Head of caudate nucleus (tissue), 42 donors: ENCODE data around the gene CD47.

ENCODE experiments used
- DNase-seq, 42 donors: peaks; one replicate each; pipeline versions ENCODE4 v3.0.0 to v3.0.0-alpha.2; 2020 to 2021; ENCODE audit warnings: mixed read lengths in 7 of 42
- intact Hi-C: fragments of 100-400 bp; cut with DNase I; formaldehyde crosslinking; loops from one replicate; pipeline ENCODE4 v1.15.0; 2022

CD47 gene

DNA sequence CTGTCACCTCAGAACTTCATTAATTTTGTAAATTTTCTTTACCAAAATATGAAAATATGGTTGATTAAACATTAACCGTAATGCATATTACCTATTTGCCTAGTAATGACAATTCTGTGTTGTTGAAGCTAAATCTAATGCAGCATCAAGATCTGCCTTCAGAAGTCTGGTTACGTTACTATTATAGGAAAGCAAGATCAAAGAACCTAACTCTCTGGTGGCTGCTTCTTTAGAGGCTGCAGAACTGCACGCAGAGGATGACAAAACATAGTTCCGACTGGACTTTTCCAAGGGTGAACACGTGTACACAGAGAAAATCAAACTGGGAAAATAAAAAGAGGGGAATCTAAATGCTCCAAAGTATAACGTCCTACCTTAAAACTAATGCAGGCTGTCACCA lies 20.5 kb downstream of the CD47 start:
- DNase-seq, result no peak
- intact Hi-C loops, result no loop called here

DNA sequence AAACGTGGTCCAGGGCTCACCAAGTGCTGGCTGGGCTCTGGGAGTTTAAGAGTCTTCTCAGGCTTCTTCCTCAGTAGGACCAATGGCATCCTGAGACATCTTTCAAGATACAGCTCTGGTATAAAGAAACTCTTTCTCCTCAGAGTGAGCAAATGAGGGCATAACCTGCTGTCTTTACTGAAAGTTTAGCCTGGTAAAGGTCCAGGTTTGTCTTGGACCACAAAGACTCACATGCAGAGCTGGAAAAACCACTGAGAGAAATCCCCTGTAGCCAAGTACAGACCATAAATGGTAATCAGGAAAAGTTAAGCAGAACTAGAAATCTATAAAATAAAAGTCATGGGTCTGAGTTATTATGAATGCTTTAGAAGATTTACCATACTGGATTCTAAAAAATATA lies 23.1 kb downstream of the CD47 start:
- no peak for DNase-seq

DNA sequence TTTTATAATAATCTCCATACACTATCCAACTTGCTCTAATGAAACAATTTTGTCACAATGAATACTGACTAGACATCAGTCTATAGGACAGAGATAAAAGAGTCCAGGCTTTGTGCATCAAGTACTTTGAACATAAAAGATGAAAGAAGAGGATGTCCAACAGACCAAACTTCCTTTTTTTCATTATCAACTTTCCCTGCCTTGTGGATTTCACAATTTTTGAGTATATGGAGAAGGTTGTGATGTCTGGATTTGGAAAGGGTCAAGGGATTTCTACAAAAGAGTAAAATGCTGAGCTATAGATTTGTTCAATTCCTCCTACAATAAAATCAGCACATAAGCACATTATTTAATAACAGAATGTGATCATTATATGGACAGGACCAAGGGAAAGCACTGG lies 25.7 kb downstream of the CD47 start:
- intact Hi-C loops, result no loop called here
- no peak for DNase-seq

More for the DNA sequence above, 23.1 kb downstream of the CD47 start:
- intact Hi-C loops, result no loop called here

DNA sequence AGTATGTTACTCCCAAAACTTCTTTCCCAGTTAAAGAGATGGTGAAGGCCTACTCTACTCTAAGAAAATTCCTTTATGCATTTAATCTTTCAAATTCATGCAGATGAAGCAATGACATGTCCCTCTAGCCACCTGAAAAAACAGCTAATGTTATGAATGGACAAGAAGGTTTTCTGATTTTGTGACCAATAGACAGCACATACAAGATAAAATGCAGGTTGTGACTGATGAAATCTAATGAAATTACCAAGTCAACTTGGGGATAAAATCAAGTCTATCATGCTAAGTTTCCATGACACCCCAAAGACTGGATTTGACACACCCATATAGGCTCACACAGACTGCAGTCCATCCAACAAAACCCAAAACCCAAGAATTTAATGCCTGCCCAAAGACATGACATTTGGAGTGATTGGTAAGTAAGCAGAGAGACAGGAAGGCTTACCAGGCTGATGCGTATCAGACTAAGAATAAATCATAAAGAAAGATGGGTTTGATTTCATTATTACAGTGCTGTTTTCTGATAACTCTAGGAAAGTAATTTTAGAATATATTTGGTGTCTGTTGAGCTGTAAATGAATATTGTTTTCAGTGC lies 26.4 kb downstream of the CD47 start:
- DNase-seq, result no peak
- intact Hi-C loops, result no loop called here

DNA sequence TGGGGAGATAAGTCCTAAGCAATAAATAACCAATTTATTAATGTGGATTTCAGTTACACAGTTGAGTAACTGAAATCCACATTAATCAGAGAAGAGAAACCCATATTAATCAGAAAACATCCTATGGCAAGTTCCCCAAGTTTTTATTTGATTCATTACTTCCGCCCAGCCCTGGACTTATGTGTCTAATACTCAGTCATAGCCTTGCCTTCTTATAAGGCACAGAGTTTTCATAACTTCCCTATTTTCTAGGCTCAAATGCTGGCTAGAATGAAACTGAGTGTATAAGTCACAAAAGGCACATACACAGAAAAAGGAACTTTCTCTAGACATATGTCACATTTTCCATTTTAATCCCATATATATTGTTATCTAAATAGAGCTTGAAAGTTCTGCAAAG lies 28.8 kb downstream of the CD47 start:
- intact Hi-C loops, result no loop called here
- DNase-seq, result no peak

DNA sequence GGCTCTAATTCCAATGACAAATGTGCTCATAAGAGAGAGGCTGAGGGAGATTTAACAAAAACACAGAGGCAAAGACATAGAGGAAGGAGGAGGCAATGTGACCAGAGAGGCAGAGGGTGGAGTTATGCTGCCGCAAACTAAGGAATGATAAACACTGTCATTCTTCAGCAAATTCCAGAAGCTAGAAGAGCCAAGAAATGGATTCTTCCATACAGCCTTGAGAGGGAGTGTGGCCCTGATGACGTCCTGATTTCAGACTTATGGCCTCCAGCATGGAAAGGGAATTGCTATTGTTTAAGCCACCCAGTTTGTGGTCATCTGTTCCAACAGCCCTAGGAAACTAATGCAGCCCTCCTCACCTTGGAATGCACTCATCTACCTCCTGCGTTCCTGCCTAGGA lies 30.5 kb downstream of the CD47 start:
- intact Hi-C loops, result no loop called here

DNA sequence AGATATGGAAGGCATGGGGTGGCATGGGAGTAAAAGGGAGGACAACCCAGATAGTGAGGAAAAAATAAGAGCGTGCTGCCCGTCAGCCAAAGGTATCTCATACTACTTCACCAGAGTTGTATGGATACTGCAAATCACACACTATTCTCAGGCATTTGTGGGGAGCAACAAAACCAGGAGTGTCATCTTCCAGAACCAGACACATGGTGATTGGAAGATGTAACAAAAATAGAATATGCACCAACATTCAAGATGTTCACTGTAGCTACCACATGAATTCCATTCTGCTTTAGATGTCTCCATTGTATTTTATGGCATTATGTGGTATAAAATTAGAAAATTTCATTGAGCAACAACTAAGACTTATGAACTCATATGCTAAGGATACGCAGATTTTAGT lies 34.9 kb downstream of the CD47 start:
- intact Hi-C loops, result no loop called here
- DNase-seq, result no peak

More for the DNA sequence above, 30.5 kb downstream of the CD47 start:
- no peak for DNase-seq

DNA sequence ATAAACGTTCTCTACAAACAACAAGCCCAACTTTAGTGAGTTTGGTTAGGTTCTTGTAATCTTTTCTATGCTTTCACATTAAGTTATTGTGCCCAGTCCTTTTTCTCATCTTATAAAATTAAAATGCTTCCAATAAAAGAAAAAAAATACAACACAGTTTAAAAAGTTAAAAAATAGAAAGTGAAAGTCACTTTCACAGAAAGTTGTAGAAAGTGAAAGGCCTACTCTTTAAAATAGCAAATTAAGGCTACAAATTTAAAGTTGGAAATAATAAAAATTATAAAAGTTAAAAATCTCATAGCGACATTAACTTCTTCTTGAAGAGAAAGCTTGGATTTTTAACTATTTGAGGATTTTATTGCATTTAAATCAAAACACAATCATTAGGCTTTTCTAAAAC lies 35.9 kb downstream of the CD47 start:
- no peak for DNase-seq
- intact Hi-C loops, result no loop called here

DNA sequence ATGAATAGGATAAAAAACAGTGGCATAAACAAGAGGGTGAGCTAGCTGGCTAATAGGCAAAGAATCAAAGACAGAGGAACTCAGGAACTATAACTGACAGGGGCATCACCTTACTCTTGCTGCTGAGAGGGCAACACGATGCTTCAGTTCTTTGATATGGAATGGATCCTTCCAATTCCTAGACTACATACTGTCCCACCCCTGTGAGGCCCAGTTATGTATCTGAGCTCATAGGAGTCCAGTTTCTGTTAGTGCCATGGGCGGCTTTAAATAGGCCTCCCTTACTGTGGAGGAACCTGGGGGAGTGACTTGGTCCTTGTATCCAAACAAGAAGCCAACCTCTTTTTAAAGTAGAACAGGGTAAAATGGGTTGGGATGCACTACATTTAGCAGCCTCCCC lies 37.3 kb downstream of the CD47 start:
- intact Hi-C loops, result no loop called here
- DNase-seq, result no peak

DNA sequence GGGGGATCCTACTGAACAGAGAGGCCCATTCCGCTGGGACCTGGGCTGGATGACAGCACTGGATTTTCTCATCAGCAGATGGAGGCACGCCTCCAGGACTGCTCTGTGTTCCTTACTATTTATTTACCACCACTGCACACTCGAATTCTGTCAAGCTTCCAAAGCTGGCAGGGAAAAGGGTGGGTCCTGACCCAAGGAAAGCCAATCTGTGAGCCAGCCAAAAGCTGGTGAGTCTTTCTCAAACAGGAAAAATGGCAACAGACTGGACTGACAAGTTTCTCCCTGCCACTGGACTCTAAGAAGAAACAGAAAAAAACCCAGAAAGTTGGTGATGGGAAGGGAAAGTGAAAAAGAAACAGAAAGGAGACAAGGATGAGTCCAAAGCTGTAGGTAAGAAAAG lies 37.8 kb downstream of the CD47 start:
- no peak for DNase-seq
- intact Hi-C loops, result no loop called here

DNA sequence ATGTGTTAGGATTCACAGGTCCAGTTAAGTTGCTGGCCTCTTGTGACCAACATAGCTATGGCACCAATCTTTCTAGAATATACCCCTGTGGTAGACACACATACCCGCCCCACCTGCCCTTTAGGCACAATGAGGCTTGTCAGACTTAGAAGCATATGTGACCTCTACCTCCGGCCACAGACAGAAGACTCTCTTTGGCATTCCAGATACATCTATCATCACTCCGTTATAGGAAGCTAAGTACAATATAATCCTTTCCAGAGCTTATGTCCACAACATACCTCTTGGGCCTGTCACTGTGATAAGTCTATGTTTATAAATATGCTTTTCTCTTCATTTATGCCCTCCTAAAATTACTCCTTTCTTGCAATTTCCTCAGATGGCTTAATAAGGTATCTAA lies 39.8 kb downstream of the CD47 start:
- no peak for DNase-seq
- intact Hi-C loops, result no loop called here

DNA sequence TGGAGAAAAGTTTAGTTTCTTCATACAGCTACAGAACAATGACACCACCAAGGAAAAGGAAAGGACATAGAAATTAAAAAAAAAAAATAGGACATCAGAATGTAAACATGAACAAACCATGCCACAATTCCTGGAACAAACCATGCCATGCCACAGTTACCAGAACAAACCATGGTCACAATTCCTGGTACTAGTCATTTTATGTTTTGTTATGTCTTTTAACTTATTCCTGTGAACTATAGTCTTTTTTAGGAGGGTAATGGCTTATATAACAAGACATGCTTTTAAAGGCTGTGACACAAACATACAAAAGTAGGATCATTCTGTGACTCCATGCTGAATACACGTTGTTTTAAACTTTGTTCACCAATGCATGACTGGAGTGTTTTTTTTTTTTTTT lies 42.8 kb downstream of the CD47 start:
- no peak for DNase-seq
- intact Hi-C loops, result no loop called here

DNA sequence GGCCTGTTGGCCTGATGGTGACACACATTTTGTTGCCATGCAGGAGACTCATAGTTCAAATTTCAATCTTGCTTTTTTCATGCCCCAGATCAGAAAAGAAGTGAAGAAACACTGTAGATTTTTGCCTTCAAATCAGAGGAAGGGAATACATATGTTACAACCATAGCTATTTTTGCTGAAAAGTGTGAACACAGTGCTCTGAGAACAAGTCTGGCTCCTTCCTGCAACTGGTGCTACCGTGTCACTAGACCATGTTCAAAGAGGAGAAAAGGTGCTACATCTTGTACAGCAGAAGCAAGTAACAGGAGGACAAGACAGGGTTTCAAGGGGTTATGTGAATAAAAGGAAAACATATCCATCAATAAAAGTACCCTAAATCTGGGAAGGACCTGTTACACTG lies 44.6 kb downstream of the CD47 start:
- intact Hi-C loops, result no loop called here
- DNase-seq, result no peak

DNA sequence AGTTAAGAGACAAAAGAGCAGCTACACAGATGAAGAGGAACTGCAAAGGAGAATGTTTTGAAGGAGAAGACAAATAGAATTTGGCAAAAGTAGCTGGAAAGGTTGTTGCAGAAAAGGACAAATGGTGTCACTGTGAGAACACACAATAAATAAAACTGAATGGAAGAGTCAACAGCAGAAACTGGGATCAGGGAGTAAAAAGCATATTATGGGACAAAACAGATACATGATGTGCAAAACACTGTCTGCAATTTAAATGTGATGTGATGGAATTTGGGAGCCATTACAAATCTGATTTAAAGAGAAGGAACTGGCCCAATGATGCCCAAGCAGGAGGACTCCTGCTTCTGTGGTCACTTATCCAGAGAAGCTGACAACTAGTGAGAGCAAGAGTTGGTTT lies 46.1 kb downstream of the CD47 start:
- no peak for DNase-seq

DNA sequence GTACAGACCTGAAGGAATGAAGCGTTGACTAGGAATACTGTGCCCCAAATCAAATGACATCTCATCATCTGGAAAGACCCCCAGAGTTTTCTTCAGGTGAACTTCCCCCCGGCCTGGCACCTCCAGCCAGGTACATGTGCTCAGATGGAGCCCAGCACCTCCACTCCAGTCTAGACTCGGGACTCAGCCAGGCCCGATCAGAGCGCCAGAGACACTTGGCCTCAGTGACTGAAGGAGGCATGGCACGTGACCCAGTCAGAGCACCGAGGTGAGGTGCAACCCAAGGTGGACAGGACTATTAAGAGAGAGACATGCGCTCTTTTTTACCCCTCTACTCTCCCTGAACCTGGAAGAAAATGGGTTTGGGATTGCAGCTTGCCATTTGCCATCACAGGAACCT lies 48.5 kb downstream of the CD47 start:
- intact Hi-C loops, result no loop called here
- DNase-seq, result no peak

More for the DNA sequence above, 46.1 kb downstream of the CD47 start:
- intact Hi-C loops, result no loop called here

DNA sequence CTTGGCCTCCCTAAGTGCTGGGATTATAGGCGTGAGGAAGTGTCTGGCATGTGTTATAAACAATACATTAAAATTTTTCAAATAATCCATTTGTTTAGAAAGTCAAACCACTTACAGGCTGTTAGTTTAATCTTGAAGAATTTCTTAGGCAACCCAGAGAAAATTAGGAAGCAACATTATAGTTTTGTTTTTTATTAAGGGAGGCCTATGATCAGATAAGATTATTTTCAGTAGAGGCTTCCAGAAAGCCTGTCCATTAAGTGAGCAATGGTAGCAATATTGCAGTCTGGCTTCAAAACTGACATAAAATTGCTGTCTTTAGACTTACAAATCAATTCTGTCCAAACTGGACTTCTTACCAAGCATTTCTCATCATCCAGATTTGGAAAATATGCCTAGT lies 49.6 kb downstream of the CD47 start:
- intact Hi-C loops, result no loop called here
- DNase-seq, result no peak

DNA sequence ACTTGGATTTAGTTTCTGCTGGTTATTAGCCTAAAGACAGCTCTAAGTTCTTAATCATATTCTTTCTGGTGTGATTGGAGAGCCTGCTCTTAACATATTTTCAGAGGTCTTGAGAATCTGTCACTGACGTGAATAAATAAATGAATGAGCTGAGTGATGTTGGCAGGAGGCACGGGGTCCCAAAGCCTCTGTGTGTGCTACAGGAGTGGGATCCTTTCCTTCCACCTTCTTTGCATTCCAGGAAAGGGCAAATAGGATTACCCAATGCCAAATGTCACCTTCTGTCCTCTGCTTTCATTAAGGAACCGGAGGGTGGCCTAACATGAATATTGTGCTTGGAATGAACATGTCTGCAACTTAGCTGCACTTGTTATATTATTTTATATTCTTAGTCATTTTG lies 53.1 kb downstream of the CD47 start:
- DNase-seq, result no peak
- intact Hi-C loops, result no loop called here

DNA sequence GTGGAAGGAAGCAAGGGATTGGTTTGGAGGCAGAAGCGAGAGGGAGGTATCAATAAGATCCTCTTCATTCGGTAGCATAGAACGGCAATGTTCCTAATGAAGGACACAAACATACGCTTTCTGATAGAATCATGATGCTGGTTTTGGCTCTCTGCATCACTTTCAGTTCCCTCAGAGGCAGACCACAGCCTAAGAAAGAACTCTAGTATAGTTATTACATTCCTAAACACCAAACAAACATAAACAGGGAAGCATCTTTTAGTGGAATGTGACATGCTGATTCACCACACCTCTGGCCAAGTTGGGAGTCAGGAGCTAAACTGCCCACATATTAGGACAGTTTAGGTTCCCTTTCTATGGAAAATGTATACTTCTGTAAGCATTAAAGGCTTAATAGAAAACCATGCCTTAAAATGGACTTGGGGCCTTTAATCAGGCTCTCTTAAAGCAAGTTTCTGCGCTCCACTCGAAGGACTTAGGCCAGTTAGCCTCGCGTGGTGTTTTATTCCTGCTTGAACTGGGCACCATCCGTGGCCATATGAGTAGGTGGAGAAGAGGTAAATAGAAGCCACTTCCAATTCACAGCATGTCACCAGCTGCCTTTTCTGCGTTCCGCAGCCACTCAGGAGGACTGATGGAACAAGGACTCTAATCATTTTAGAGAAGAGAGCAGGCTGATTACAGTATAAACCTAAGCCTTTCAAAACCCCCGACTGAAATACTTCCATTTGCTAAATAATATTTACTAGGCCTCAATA lies 53.7 kb downstream of the CD47 start:
- intact Hi-C loops, result no loop called here

DNA sequence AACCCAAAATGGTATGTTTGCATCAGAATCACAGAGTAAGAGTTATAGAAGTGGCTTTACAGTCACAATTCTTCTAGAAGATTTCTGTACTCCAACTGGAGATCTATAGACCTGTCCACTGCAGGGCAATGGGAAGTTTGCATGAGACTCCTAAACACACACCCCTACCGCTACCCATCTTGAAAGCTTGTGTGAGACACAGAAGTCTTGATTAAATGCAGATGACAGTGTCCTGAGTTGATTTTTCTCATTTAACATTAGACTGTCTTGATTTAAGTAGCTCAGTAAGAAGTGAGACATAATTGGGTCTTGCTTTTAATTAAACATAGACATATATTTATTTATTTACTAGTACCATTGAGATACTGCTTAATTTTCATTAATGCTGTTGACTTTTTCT lies 54.4 kb downstream of the CD47 start:
- DNase-seq, result no peak
- intact Hi-C loops, result no loop called here

More for the DNA sequence above, 53.7 kb downstream of the CD47 start:
- DNase-seq, result no peak

DNA sequence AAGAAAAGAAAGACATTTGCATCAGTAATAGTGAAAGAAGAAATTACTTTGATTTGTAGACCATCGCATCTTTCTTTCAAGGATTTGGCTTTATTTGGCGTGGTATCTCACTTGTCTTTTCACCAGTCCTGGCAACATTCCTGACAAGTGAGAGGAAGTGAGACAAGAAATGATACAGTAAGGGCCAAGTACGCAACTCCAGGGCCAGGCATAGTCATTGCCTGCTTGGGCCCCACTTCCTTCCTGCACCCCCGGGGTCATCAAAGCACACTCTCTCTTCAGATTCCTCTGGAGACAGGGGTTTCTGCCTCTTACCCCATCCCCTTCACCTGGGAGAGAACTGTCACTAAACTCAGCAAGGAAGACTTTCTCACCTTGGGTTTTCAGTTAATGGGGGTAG lies 55.1 kb downstream of the CD47 start:
- intact Hi-C loops, result no loop called here
- DNase-seq, result no peak

DNA sequence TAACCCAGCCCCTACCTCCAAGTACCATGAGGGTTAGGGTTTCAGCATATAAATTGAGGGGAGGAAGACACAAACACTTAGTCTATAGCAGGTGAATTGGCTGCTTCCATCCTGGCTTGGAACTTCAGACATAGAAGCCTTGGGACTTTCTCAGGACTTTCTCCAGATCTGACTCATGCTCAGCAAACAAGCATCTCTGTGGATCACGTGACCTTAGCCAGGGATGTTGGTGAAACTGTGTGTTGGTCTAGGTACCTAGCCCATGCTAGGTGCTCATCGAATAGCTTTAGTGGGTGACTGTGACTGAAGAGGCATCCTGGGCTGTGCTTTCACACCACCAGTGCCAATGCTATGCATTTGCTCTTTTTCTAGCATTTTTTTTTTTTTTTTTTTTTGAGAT lies 58.9 kb downstream of the CD47 start:
- intact Hi-C loops, result no loop called here
- no peak for DNase-seq
